NCI-H146 treated with DMSO at 0.1 percent for 48 hours (cell line): ENCODE results near the gene MYPN.
"Not testable (repeated sequence)": the region's sequence is repeated elsewhere in the genome, so short reads cannot be mapped to it uniquely, and the experiment has no call there.

Experiments used
- DNase-seq: peaks from one replicate; lab custom pipeline; 2025; ENCODE audit not compliant: unreplicated experiment; lab: John Stamatoyannopoulos, UW

The MYPN gene, protein sequence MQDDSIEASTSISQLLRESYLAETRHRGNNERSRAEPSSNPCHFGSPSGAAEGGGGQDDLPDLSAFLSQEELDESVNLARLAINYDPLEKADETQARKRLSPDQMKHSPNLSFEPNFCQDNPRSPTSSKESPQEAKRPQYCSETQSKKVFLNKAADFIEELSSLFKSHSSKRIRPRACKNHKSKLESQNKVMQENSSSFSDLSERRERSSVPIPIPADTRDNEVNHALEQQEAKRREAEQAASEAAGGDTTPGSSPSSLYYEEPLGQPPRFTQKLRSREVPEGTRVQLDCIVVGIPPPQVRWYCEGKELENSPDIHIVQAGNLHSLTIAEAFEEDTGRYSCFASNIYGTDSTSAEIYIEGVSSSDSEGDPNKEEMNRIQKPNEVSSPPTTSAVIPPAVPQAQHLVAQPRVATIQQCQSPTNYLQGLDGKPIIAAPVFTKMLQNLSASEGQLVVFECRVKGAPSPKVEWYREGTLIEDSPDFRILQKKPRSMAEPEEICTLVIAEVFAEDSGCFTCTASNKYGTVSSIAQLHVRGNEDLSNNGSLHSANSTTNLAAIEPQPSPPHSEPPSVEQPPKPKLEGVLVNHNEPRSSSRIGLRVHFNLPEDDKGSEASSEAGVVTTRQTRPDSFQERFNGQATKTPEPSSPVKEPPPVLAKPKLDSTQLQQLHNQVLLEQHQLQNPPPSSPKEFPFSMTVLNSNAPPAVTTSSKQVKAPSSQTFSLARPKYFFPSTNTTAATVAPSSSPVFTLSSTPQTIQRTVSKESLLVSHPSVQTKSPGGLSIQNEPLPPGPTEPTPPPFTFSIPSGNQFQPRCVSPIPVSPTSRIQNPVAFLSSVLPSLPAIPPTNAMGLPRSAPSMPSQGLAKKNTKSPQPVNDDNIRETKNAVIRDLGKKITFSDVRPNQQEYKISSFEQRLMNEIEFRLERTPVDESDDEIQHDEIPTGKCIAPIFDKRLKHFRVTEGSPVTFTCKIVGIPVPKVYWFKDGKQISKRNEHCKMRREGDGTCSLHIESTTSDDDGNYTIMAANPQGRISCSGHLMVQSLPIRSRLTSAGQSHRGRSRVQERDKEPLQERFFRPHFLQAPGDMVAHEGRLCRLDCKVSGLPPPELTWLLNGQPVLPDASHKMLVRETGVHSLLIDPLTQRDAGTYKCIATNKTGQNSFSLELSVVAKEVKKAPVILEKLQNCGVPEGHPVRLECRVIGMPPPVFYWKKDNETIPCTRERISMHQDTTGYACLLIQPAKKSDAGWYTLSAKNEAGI (N-terminal part only)

DNA sequence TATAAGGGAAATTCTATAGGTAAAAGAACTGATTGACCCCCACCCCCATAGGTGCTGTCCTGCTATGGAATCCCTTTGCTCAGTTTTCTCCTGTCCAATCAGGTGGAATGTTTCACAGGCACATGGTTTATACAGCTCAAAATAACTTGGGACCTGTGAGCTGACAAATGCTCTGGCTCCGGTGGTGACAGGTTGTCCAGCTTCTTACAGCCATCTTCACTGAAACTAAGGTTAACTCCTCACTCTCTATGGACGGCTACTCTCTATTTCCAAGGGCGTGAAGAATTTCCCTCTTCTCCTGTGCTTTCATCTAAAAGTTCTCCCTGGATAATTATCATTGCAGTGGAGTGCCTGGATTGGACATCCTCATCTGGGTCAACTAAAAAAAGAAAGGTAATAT is at the start of gene MYPN:
Gene MYPN, plus strand, starts transcription at position 158 of the 400 bp plus-strand sequence. CDS start 11,951 bp downstream, outside the sequence.
- no peak for DNase-seq

DNA sequence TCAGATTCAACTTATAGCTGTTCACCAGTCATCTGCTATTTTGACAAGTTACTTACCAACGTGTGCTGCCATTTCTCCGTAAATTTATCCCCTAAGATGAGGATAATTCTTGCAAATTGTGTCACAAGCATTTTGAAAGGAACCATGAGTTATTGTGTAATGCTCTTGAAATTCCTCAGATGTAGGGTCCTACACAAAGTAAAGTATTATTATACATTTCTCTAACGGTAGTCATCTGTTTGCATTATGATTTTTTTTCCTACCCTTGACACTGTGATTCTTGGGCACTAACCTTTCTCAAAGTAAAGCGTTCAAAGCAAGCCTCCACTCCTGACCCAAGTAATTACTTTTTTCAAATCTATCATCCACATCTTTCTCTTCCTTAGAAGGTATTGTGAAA is 42.3 kb upstream of the MYPN start:
- DNase-seq = no peak

- no peak for DNase-seq
These were observed 41.8 kb upstream of the MYPN start for GRCh38 chr10:68067508-68067907.

GRCh38 chr10:68073631-68074030 is 35.7 kb upstream of the MYPN start:
- DNase-seq = no peak

- DNase-seq = no peak
These were observed 35.1 kb upstream of the MYPN start for GRCh38 chr10:68074031-68074774.

DNA sequence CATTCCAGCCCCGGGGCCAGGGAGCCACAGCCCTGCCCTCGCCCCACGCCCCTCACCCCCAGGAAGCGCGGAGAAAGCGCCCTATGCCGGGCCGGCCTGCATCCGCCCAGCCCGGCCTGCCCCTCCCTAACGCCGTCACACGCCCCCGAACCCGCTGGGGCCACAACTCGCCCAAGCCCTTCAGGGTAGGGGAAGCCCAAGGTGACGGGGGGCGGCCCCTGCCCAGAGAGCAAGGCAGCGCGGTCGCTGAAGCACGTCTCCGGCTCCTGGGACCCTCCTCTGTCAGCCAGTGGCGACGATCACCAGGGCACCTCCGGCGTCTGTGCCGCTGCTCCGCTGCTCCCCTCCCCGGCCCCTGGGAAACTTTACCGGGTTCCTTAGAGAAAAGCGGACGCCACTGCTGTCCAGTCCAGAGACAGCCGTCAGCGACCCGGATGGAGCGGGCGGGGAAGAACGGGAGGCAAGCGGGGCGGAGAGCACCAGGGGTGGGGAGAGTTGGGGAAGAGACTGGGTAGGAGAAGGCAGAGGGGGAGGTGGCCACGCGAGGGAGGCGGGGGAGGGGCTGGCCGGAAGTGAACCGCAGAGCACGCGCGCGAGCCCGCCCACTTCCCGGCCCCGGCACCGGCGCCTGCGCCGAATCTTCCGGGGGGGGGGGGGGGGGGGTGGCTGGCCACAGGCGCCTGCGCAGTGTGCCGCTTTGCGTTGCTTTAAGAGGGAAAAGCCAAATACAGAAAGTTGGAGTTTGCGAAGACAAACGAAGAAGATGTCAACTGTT is 34.3 kb upstream of the MYPN start, which contains the start of gene HERC4:
Gene HERC4, minus strand, starts transcription at position 509 of the 775 bp plus-strand sequence. CDS start 2,175 bp downstream, outside the sequence.
- DNase-seq = peak; percentile 69

DNA sequence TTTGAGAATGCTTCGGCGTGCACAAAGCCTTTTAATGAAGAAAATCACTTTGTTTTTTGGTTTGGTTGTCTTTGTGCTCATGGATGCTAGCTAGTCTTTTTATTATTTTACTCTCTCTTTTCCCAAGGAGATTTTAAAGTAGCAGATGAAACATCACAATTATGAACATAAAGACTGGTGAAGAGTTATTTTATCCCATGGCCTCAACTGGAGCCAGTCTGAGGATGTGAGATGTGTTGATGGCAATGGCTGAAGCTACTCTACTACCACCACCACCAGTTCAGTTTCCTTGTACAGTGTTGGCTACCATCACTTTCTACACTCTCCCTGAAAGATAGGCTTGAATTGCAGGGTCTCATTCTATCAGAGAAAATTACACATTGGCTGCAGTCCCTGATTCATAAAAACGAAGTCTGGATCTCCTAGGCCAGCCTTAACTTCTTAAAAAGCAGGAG is 33.7 kb upstream of the MYPN start:
- no peak for DNase-seq

- not testable (repeated sequence) for DNase-seq
These were observed 33.2 kb upstream of the MYPN start for GRCh38 chr10:68076081-68076480.

- no peak for DNase-seq
These were observed 32.3 kb upstream of the MYPN start for GRCh38 chr10:68077026-68077425.

GRCh38 chr10:68079434-68079833 is 29.9 kb upstream of the MYPN start:
- no peak for DNase-seq

DNA sequence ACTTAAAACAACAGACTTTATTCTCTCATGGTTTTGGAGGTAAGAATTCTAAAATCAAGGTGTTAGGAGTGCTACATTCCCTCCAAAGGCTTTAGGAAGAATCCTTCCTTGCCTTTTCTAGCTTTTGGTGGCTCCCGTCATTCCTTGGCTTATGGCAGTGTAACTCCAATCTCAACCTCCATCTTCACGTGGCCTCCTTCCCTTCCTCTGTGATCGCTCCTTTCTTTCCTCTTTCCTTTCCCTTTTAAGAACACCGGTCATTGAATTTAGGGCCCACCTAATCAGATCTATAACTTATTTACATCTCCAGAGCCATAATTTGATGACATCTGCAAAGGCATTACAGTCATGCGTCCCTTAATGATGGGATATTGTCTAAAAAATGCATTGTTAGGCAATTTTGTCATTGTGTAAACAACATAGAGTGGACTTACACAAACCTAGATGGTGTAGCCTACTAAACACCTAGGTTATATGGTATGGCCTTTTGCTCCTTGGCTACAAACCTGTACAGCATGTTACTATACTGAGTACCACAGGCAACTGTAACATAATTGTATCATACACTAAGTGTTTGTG is 28.3 kb upstream of the MYPN start:
- no peak for DNase-seq

- DNase-seq = no peak
These were observed 27.4 kb upstream of the MYPN start for GRCh38 chr10:68081916-68082315.

GRCh38 chr10:68082872-68083271 is 26.4 kb upstream of the MYPN start:
- no peak for DNase-seq

DNA sequence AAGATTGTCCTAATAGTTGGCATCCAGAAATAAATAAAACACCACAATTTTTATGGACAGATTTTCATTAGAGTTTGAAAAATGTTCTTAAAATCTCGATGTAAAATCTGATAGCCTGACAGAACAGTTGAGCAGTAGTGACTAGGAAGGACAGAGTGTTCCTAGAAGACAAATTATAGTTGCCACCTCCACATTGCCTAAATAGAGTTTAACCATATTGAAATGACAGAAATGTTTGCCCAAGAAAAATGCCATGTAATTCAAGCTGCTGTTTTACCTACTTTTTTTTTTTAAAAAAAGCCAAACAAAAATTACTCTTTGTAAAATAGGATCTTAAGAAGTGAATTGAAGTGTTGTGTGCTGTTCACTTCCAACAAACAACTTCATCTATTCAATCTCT is 25.3 kb upstream of the MYPN start:
- no peak for DNase-seq

DNA sequence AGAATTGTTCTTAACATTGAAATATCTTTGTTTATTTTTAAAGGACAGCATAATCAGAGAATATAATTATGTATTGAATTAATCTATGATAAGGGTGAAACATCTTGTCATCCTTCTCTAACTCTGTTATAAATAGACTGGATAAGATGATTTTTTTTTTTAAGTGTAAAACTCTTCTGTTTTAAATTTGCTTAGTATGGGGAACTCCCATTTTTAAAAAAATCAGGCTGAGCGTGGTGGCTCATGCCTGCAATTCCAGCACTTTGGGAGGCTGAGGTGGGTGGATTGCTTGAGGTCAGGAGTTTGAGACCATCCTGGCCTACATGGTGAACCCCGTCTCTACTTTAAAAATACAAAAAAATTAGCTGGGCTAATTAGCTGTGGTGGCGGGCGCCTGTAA is 24.8 kb upstream of the MYPN start:
- DNase-seq = no peak

DNA sequence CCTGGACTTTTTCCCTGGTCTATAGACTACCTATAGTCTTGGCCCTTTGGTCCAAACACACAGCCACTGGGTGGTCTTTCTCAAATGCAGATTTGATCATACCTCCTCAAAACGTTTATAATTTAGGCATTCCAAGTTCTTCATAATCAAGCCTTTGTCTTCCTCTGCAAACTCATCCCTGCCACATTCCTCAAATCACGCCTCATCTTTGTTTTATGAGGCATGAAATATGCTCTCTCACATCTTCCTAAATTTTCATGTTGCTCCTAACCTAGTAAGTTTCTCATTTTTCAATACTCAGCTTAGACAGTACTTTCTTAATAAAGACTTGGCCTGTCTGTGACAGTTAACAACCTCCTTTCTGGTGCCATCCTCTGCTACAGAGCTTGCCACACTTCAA is 23.3 kb upstream of the MYPN start:
- DNase-seq = no peak

GRCh38 chr10:68086910-68087684 is 22.2 kb upstream of the MYPN start:
- no peak for DNase-seq

DNA sequence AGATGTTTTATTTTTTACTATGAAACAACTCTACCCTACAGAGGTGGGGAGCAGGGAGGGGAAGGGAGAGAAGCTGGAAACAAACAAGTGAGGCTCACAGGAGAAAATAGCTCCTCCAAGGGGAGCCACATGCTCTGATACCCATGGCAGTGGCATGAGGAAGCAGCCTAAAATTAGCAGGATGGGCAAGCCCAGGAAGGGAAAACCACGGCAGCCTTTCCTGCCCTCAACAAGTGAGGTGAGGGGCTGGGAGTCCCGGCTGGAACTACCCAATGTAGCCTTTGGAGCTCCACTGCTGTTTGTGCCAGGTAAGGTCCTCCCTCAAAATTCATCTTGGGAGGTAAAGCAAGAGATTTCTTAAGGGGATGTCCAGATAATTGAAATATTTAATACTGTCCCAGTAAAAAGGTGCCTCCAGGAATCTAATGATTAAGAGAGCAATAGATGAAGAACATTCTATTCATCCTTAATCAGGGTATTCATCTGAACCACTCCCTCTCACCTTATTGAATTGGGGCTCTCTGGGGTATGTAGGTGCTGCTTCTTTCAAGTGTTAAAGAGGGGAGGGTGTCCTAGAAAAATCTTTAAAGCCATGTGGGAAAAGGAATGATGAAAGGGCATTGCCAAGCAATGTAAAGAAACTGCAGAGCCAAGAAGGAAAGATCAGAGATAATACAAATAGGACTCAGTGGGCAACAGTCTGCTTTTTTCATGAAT is 21.4 kb upstream of the MYPN start:
- DNase-seq = no peak
